CD14-positive monocyte (primary cell): ENCODE measurements around the gene CDC14A. TPM values are rescaled to one million over a fixed set of nuclear protein-coding genes. Genes with fewer than 3 reads are reported as not detected.

ENCODE experiments used
- DNase-seq, 3 donors: peaks; one replicate each; pipeline ENCODE4 v3.0.0-alpha.2; 2011 to 2022
- H2AFZ ChIP-seq: 2 replicates; pipeline ENCODE4 v1.6.0; 2012; ENCODE audit warnings: mild to moderate bottlenecking, low read depth, low read length, inconsistent platforms; ENCODE audit not compliant: insufficient read depth, poor library complexity, severe bottlenecking
- H3K27ac ChIP-seq, 2 donors: 1 replicate in 1 of 2; 2 replicates in 1 of 2; pipeline ENCODE4 v1.5.1; 2012 to 2013; ENCODE audit warnings: low read length in 2 of 2, control low read depth in 1 of 2, inconsistent platforms in 1 of 2, low read depth in 1 of 2, mild to moderate bottlenecking in 1 of 2
- H3K27me3 ChIP-seq, 2 donors: one replicate each; pipeline versions ENCODE4 v1.6.0 to v1.6.1; 2011 to 2013; ENCODE audit warnings: low read length in 2 of 2; ENCODE audit not compliant: control insufficient read depth in 2 of 2, insufficient read depth in 2 of 2
- H3K36me3 ChIP-seq, 2 donors: replicated peaks in 1 of 2; 1 replicate in 1 of 2; 2 replicates in 1 of 2; pipeline versions ENCODE4 v1.5.1 to v1.6.1; 2012 to 2013; ENCODE audit warnings: low read length in 2 of 2, control low read depth in 1 of 2, inconsistent platforms in 1 of 2, mild to moderate bottlenecking in 1 of 2; ENCODE audit not compliant: insufficient read depth in 2 of 2, control insufficient read depth in 1 of 2
- H3K4me1 ChIP-seq, 2 donors: 1 replicate in 1 of 2; 2 replicates in 1 of 2; pipeline versions ENCODE4 v1.5.1 to v1.6.1; 2012 to 2013; ENCODE audit warnings: low read length in 2 of 2, control low read depth in 1 of 2, inconsistent platforms in 1 of 2, mild to moderate bottlenecking in 1 of 2, moderate library complexity in 1 of 2; ENCODE audit not compliant: insufficient read depth in 2 of 2, control insufficient read depth in 1 of 2
- H3K4me2 ChIP-seq: replicated peaks from 2 replicates; pipeline ENCODE3; 2012; ENCODE audit warnings: low read length, moderate library complexity, mild to moderate bottlenecking; ENCODE audit not compliant: poor library complexity, severe bottlenecking; ENCODE audit errors: extremely low read depth
- H3K4me3 ChIP-seq, 3 experiments: fragments of 200-600 bp in 1 of 3; sonication (generic) in 1 of 3; replicated peaks in 1 of 3; 1 replicate in 2 of 3; 2 replicates in 1 of 3; pipeline ENCODE4 v1.5.1; 2011 to 2013; ENCODE audit warnings: low read length in 3 of 3, mild to moderate bottlenecking in 3 of 3, control low read depth in 2 of 3, low read depth in 2 of 3, inconsistent platforms in 1 of 3, moderate library complexity in 1 of 3
- H3K79me2 ChIP-seq: 2 replicates; pipeline ENCODE4 v1.6.0; 2012; ENCODE audit warnings: mild to moderate bottlenecking, control low read depth, inconsistent platforms, low read length, moderate library complexity; ENCODE audit not compliant: insufficient read depth
- H3K9ac ChIP-seq: 2 replicates; pipeline ENCODE4 v1.6.0; 2017; ENCODE audit warnings: low read length, mild to moderate bottlenecking; ENCODE audit not compliant: insufficient read depth, poor library complexity, severe bottlenecking
- H3K9me3 ChIP-seq, 2 donors: replicated peaks in 1 of 2; 1 replicate in 1 of 2; 2 replicates in 1 of 2; pipeline versions ENCODE4 v1.5.1 to v1.6.1; 2012 to 2013; ENCODE audit warnings: low read length in 2 of 2, control low read depth in 1 of 2; ENCODE audit not compliant: control insufficient read depth in 1 of 2, insufficient read depth in 1 of 2
- H4K20me1 ChIP-seq: 2 replicates; pipeline ENCODE4 v1.6.0; 2012; ENCODE audit warnings: mild to moderate bottlenecking, low read length, control low read depth, moderate library complexity; ENCODE audit not compliant: insufficient read depth
- H3K27ac Mint-ChIP-seq, 7 donors: one replicate each; pipeline ENCODE4 v1.8.0; 2020; ENCODE audit warnings: mild to moderate bottlenecking in 7 of 7, mixed read lengths in 7 of 7, moderate library complexity in 6 of 7, inconsistent platforms in 2 of 7
- H3K27me3 Mint-ChIP-seq, 3 donors: one replicate each; pipeline ENCODE4 v1.8.0; 2021 to 2022; ENCODE audit warnings: low read depth in 3 of 3, mild to moderate bottlenecking in 3 of 3, mixed read lengths in 3 of 3, moderate library complexity in 3 of 3, inconsistent platforms in 1 of 3
- H3K36me3 Mint-ChIP-seq, 2 donors: one replicate each; pipeline ENCODE4 v1.8.0; 2020; ENCODE audit warnings: mixed read lengths in 2 of 2, inconsistent platforms in 1 of 2, mild to moderate bottlenecking in 1 of 2
- H3K4me1 Mint-ChIP-seq: one replicate; pipeline ENCODE4 v1.8.0; 2020; ENCODE audit warnings: mild to moderate bottlenecking, mixed read lengths
- H3K4me3 Mint-ChIP-seq, 2 donors: one replicate each; pipeline ENCODE4 v1.8.0; 2020; ENCODE audit warnings: mild to moderate bottlenecking in 2 of 2, mixed read lengths in 2 of 2, moderate library complexity in 1 of 2
- H3K9me3 Mint-ChIP-seq, 7 donors: one replicate each; pipeline ENCODE4 v1.8.0; 2020 to 2022; ENCODE audit warnings: mixed read lengths in 7 of 7, mild to moderate bottlenecking in 6 of 7, moderate library complexity in 6 of 7, inconsistent platforms in 2 of 7
- WGBS: methylation state at CpG from one replicate; pipeline ENCODE4 v1.1.5; 2013; ENCODE audit warnings: missing lambda C conversion rate; ENCODE audit not compliant: insufficient coverage; 5-methylcytosine and 5-hydroxymethylcytosine counted together
- intact Hi-C, 2 donors: fragments of 100-400 bp; cut with micrococcal nuclease; formaldehyde crosslinking; loops; one replicate each; pipeline versions ENCODE4 v1.15.0 to v1.15.1; 2023
- polyA plus RNA-seq, 3 donors: library from polyadenylated mRNA; depleted of rRNA in 1 of 3; unstranded in 2 of 3; stranded (reverse) in 1 of 3; fragments of 300-500 nt in 2 of 3; fragments of >200 nt in 1 of 3; fragmentation: Illumina TruSeq in 2 of 3; gene quantifications; 1 replicate in 2 of 3; 2 replicates in 1 of 3; pipeline ENCODE4 v1.2.3, GENCODE V29; 2012 to 2021
- TF ChIP-seq, protein P1 (sequence below): fragments of 200-600 bp; IDR thresholded peaks from one replicate; pipeline ENCODE4 v1.8.0; 2022; ENCODE audit warnings: antibody characterized with exemption, mild to moderate bottlenecking

Gene CDC14A
- polyA plus RNA-seq, 3 donors, result 4.2 to 9.2 (median 6.1) TPM

GRCh38 chr1:100448366-100448765 is 96.1 kb downstream of the CDC14A start:
- peaks cover 25% of the 10 kb centered on the region for H3K4me1 Mint-ChIP-seq
- no peak overlapping the region for H3K4me3 Mint-ChIP-seq

GRCh38 chr1:100449477-100449876 is 97.2 kb downstream of the CDC14A start:
- H2AFZ ChIP-seq, result no peak overlapping the region
- no peaks in the 10 kb centered on the region for H3K27me3 ChIP-seq
- H3K4me3 ChIP-seq, result no peak overlapping the region
- H3K36me3 Mint-ChIP-seq, result peaks cover 41 to 48% of the 10 kb centered on the region in 2 donors
- no peak for DNase-seq
- H4K20me1 ChIP-seq, result no peaks in the 10 kb centered on the region
- no peaks in the 10 kb centered on the region for H3K27me3 Mint-ChIP-seq
- no peaks in the 10 kb centered on the region for H3K9me3 ChIP-seq
- TF ChIP-seq, protein P1, sequence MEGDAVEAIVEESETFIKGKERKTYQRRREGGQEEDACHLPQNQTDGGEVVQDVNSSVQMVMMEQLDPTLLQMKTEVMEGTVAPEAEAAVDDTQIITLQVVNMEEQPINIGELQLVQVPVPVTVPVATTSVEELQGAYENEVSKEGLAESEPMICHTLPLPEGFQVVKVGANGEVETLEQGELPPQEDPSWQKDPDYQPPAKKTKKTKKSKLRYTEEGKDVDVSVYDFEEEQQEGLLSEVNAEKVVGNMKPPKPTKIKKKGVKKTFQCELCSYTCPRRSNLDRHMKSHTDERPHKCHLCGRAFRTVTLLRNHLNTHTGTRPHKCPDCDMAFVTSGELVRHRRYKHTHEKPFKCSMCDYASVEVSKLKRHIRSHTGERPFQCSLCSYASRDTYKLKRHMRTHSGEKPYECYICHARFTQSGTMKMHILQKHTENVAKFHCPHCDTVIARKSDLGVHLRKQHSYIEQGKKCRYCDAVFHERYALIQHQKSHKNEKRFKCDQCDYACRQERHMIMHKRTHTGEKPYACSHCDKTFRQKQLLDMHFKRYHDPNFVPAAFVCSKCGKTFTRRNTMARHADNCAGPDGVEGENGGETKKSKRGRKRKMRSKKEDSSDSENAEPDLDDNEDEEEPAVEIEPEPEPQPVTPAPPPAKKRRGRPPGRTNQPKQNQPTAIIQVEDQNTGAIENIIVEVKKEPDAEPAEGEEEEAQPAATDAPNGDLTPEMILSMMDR, result no peak
- whole genome bisulfite sequencing, result 94% methylated on average over 3 of the region's 4 CpGs
- peaks cover 0 to 4% of the 10 kb centered on the region in 2 donors for H3K4me1 ChIP-seq
- no peaks in the 10 kb centered on the region for H3K79me2 ChIP-seq
- H3K4me1 Mint-ChIP-seq, result peaks cover 17% of the 10 kb centered on the region
- H3K9me3 Mint-ChIP-seq, result peaks cover 0 to 2% (median 0%) of the 10 kb centered on the region in 7 donors
- no peak overlapping the region for H3K4me2 ChIP-seq
- no peak overlapping the region for H3K27ac ChIP-seq
- peak overlapping the region in 3 of 7 donors; percentile 3 to 44 (median 11) for H3K27ac Mint-ChIP-seq
- peaks cover 18 to 70% of the 10 kb centered on the region in 2 donors for H3K36me3 ChIP-seq
- H3K9ac ChIP-seq, result no peak overlapping the region
- intact Hi-C loops, result no loop called here
- H3K4me3 Mint-ChIP-seq, result no peak overlapping the region

More at GRCh38 chr1:100448366-100448765, 96.1 kb downstream of the CDC14A start:
- H3K9me3 Mint-ChIP-seq, result peaks cover 0 to 2% (median 0%) of the 10 kb centered on the region in 7 donors
- H4K20me1 ChIP-seq, result no peaks in the 10 kb centered on the region
- H3K27ac ChIP-seq, result no peak overlapping the region
- WGBS, result no CpG with 5 or more reads among the region's 1 CpG
- no peak overlapping the region for H3K9ac ChIP-seq
- no peak for DNase-seq
- H3K9me3 ChIP-seq, result no peaks in the 10 kb centered on the region
- intact Hi-C loops, result no loop called here
- peaks cover 4 to 6% of the 10 kb centered on the region in 2 donors for H3K4me1 ChIP-seq
- no peak overlapping the region for H3K4me2 ChIP-seq
- H3K79me2 ChIP-seq, result no peaks in the 10 kb centered on the region
- peaks cover 20 to 81% of the 10 kb centered on the region in 2 donors for H3K36me3 ChIP-seq
- H3K36me3 Mint-ChIP-seq, result peaks cover 50 to 58% of the 10 kb centered on the region in 2 donors
- H3K27me3 ChIP-seq, result no peaks in the 10 kb centered on the region
- TF ChIP-seq, protein P1, result no peak
- H2AFZ ChIP-seq, result no peak overlapping the region
- H3K27me3 Mint-ChIP-seq, result no peaks in the 10 kb centered on the region
- no peak overlapping the region for H3K4me3 ChIP-seq
- H3K27ac Mint-ChIP-seq, result peak overlapping the region in 2 of 7 donors; percentile 33 to 64
